GM21528 (cell line): ENCODE data around the gene MSN.
A peak's percentile ranks its signal among the peaks of the same experiment; 100 is the strongest.
"Not testable (repeated sequence)": the region's sequence is repeated elsewhere in the genome, so short reads cannot be mapped to it uniquely, and the experiment has no call there.

ENCODE experiments used
- ATAC-seq: cut with Tn5 transposase; IDR thresholded peaks from one replicate; pipeline ENCODE4 v1.9.1; 2021; ENCODE audit warnings: mild to moderate bottlenecking, moderate library complexity; ENCODE audit not compliant: unreplicated experiment, low FRiP score

Gene MSN

DNA sequence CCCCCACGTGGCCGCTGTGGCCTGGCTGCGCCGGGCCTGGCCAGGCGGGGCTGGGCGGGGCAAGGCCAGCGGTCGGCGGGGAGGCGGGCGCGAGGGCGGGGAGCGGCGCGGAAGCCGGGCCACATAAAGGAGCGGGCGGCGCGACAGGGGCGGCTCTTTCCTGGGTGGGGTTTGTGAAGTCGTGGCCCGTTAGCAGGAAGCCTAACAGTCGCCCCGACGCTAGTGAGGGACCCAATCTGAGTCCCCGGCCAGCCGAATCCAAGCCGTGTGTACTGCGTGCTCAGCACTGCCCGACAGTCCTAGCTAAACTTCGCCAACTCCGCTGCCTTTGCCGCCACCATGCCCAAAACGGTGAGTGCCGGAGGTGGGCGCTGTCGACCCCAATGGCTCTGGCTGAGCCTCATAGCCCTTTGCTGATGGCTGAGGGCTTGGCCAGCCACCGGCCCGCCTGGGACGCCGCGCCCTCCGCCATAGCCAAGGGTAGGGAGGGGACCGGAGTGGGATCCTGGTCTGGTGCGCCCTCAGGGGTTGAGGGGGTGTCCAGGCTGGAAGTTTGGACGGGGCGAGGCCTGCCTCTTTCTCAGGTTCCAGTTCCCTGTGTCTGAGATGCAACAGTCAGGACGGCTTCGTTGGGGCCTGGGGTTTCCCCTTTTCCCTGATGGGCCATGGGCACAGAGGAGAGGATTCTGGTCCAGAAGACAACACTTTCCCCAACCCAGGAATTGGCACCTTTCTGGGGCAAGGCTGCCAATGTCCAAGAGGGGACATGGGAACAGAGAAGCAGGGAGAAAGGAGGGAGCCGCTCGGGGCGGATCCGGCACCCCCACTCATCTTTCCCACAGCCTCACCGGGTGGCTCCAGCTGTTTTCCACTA, at the start of gene MSN:
Gene MSN, plus strand, starts transcription at position 152 of the 874 bp plus-strand sequence. Its CDS starts 188 bp downstream, at position 340.
- peak; percentile 86 for ATAC-seq

DNA sequence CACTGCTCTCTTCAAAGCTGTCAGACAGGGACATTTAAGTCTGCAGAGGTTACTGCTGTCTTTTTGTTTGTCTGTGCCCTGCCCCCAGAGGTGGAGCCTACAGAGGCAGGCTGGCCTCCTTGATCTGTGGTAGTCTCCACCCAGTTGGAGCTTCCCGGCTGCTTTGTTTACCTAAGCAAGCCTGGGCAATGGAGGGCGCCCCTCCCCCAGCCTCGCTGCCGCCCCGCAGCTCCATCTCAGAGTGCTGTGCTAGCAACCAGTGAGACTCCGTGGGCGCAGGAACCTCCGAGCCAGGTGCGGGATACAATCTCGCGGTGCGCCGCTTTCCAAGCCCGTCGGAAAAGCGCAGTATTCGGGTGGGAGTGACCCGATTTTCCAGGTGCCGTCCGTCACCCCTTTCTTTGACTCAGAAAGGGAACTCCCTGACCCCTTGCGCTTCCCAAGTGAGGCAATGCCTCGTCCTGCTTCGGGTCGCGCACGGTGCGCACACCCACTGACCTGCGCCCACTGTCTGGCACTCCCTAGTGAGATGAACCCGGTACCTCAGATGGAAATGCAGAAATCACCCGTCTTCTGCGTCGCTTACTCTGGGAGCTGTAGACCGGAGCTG, 47.3 kb upstream of the MSN start:
- ATAC-seq: not testable (repeated sequence)

DNA sequence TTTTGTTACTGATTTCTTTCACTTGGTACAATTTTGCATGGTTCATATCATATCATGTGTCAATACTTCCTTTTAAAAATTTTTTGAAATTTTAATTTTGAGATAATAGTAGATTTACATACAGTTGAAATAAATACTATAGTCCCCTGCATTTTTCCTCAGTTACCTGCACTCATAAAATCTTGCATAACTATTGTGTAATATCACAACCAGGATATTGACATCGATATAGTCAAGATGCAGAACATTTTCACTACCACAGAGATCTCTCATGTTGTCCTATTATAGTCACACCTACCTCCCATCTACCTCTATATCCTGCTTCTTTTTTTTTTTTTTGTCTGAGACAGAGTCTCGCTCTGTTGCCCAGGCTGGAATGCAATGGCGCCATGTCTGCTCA, 36.7 kb upstream of the MSN start:
- ATAC-seq: no peak

DNA sequence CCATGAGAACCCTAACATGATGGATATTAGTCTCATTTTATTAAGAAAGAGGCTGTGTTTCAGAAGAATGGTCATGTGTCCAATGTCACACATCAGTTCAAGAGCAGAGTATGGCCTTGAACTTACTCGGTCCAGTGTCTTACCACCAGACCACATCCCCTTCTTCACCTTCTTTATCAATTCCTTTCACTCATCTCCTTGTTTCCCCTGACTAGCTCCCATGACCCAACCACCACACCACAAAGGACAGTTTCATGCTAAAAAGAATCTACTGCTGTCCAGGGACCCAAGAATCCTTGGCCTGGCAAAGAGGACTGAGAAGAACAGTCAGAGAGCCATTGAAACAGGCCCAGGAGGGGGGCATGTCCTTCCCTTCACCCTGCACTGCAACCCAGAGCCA, 33.6 kb upstream of the MSN start:
- no peak for ATAC-seq

DNA sequence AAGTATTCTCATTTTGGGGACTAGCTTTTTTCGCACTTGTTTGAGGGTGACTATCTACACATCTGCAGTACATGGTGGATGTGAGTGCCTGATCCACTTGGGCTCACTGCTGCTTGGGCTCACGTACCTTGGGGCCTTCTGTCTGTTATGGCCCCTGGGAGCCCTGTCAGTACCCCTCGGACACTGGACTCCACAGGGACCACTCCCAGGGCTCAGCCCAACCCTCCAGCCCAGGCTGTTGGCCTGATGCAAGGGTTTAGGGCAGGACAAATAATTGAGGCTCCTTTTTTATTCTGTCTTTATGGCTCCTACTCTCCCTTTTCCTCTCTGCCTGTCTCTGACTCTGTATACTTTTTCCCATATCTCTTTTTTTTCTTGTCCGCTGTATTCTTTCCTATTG, 32.7 kb upstream of the MSN start:
- no peak for ATAC-seq

DNA sequence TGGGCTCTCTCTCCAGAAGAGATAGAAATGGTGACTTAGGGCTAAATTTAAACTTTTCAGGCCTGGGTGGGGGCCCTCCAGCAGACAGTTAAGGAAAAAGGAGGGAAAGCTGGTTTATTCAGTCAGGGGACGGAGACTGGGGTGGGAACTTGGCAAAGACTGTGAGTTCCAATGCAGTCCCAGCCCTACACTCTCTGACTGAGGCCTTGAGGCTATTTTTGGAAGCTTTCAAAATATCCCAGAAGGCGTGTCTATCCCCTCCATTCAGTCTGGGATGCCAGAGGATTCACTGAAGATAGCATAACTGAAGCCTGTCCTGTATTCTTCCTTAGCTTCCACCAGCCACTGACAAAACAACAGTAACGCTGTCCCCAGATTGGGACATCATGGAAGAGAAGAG, 32.1 kb upstream of the MSN start:
- ATAC-seq: no peak

DNA sequence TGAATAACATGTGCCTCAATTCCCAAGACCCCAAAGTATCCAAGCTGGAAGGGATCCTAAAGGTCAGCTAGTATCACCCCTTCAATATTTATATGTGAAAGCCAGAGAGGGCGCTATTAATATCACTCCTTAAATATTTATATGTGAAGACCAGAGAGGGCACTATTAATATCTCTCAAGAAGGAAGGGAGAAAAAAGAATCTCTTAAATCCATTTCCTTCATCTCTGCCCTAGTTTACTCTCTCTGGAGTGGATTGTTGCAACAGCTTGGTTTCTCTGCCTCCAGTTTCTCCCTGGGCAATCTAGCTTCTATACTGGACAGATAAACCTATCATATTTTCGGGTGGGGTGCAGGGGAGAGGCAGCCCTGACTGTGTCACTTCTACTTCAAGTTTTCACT, 31.6 kb upstream of the MSN start:
- ATAC-seq: no peak

DNA sequence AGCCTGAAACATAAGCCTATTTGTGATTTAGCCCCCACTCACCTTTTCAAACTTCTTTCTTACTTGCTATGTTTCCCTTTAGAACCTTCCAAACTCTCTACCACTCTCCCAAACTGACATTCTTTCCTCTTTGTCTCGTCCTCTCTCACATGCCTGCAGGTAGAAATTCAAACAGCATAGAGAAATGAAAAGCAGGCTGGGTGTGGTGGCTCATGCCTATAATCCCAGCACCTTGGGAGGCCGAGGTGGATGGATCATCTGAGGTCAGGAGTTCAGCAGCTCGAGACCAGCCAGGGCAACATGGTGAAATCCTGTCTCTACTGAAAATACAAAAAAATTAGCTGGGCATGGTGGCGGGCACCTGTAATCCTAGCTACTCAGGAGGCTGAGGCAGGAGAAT, 31.2 kb upstream of the MSN start:
- ATAC-seq: not testable (repeated sequence)

DNA sequence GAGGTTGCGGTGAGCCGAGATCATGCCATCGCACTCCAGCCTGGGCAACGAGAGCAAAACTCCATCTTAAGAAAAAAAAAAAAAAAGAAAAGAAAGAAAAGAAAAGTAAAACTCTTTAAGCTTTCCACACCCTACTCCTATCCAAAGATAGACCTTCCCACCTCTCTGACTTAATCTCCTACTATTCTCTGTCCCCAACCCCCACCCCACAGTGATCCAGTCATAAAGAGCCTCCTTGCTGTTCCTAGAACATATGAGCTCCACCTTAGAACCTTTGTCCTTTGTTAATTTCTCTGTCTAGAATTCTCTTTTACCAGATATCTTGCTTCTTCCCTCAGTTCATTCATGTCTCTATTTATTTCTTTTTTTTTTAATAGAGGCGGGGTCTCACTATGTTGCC, 30.1 kb upstream of the MSN start:
- ATAC-seq: no peak

DNA sequence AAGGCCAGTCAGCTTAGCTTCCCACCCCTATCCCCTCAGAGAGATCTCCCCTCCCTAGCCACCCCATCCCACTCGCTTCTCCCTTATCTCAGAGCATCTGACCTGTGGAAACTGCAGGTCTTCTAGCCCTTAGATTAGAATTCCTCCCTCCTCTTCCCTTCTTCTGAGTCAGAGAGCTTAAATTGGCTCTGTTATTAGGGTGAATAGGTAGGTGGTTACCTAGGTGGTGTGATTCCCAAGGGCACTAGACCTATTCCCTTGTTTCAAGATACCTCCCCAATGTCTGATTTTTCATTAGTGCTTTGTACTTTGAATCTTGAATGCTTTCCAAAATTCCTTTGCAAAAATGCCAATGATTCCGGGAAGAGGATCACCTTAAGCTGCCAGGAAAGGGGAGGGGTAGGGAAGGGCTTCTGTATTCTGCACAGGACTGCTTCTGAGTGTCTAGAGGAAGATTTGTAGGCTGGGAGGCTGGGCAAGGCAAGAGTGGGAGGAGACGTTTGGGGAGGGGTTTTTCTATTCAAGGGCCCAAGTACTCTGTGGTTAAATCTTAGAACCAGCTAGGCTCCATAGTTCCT, 24.5 kb upstream of the MSN start:
- ATAC-seq: no peak

DNA sequence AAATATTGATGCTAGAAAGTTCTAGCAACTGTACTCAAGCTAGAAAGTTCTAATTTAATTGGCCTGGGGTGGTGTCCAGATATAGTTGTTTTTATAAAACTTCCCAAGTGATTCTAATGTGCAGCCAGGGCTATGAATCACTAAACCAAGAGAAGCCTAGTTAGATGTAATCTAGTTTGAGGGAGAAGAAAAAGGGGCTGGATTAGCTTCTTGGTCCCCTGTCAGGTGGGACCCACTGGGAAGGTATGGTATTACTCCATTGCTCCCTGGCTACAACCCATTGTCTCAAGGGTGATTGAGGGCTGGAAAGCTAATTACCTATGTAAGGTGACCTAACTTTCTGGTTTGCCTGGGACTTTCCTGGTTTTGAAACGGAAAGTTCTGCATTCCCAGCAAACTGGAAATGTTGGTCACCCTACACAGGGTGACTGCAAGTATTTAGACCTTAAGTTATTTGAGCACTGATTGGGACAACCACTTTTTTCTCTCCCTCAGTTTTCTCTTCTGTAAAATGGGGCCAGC, 23.9 kb upstream of the MSN start:
- no peak for ATAC-seq

DNA sequence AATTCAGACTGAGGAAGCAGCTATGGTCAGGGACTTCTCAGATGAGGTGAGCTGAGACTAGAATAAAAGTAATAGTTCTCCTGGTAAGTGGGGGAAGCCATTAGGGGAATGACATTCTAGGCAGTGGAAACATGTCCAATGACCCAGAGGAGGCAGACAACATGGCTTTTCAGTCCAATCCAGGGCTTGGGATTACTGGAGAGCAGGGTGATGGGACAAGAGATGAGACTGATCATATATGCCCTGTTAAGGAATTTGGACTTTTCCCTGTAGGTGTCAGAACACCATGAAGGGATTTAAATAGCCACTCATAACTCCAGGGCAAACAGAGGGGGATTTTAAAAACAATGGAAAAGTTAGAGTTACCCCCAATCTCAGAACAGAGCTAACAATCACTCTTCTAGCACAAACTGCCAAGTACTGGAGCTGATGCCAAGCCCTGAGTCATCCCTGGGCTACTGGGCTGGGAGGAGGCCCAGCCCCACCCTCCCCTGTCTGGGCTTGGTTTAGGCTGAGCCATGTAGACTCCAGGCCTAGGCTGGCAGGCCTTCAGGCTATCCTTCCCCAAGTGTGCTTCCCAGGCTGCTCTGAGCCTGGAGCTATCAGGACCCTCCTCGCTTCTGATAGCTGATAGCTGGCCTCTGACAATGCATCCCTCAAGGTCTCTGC, 22.7 kb upstream of the MSN start:
- no peak for ATAC-seq

DNA sequence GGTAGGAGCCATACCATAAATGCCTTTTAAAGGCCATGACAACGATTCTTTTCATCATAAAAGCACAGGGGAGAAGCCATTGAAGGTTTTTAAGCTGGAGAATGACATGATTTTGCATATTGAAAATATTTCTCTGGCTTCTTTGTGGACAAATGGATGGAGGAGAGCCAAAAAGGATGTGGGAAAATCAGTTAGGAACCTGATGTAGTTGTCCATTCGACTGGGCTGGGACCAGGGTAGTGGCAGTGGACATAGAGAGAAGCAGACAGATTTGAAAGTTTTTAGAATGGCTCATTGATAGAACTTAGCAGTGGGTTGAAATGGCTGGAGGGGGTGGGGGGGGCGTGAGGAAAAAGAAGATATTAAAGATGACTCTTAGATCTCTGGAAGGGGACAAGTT, 19.7 kb upstream of the MSN start:
- no peak for ATAC-seq

DNA sequence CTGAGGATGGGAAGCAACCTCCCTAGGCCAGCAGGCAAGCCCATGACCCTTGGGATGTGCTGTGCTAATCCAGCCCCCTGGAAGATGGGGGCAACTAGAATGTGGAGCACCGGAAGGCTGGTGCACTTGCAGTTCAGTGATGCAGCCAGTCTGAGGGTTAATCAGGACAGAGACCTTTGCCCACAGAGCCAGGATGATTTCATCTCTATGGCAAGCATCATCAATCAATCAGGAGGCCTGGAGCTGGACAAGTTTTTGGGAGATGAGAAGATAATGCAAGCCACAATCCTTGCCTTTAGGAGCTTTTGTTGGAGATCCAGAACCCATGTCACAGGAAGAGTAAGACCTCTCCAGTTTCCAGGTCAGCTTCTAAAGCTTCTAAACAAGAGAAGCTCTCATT, 15.4 kb upstream of the MSN start:
- ATAC-seq: no peak

DNA sequence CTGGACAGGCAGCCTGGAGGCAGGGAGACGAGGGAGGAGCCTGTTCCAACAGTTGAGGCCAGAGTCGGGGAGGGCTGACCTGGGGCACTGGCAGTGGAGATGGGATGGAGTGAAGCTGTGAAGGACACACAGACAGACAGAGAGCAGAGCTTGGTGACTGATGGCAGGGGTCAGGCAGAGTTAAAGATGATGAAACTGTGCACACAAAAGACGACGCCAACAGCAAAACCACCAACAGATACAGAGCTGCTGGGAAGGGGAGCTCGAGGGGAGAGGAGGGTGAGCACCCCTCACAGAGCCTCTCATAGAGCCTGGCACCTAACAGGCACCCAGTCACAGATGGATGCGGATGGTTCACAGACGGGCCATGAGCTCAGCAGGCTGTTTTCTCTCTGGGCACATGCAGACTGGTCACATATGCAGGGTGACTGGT, 10.4 kb upstream of the MSN start:
- ATAC-seq: not testable (repeated sequence)

DNA sequence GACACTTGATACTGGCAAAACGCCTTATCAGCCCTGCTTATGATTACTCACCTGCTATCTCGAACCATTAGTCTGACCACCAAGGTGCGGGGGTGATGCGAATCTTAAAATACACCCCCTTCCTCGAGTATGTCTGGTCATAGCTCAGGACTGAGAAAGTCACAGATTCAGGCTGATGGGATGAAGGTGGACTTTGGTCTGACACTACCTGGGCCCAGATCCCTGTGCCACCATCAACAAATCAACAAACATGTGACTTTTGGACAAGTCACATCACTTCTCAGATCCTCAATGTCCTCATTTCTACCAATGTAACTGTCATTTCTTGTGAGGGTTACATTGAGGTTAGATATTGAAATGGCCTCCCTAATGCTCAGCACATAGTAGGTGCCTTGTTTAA, 9.8 kb upstream of the MSN start:
- ATAC-seq: no peak

DNA sequence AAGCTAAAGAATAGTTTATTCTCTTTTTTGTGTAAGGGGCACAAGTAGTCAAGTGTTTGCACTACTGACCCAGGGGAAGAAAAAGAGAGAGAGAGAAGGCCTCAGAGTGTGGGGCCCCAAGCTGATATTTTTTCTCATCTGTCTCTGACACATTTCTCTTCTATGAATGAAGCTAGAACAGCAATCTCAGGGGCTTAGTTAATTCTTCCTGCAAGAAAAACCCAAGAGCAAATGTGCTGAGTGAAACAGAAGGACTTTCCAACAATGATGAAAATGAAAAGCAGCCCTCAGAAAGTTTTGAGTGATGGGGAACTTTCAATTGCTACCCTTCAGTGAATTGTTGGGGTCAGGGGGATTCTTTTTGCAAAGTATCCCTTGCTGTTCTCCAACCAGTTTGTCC, 9.2 kb upstream of the MSN start:
- ATAC-seq: no peak

DNA sequence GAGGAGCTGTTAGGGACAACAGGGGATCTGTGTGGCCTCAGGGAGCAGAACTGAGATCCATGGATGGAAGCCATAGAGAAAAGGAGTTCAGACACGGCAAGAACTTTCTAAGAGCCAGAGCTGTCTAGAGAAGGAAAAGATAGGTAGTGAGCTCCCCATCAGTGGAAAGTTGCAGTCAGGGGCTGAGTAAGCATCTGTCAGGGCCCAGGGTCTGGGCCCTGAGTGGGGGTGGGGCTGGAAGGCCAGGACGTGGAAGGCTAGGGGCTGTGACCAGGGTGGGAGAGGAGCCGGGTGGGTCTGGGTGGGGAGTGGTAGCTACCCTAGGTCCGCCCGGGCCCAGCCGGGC, 324 bp upstream of the MSN start:
- ATAC-seq: peak; percentile 37

DNA sequence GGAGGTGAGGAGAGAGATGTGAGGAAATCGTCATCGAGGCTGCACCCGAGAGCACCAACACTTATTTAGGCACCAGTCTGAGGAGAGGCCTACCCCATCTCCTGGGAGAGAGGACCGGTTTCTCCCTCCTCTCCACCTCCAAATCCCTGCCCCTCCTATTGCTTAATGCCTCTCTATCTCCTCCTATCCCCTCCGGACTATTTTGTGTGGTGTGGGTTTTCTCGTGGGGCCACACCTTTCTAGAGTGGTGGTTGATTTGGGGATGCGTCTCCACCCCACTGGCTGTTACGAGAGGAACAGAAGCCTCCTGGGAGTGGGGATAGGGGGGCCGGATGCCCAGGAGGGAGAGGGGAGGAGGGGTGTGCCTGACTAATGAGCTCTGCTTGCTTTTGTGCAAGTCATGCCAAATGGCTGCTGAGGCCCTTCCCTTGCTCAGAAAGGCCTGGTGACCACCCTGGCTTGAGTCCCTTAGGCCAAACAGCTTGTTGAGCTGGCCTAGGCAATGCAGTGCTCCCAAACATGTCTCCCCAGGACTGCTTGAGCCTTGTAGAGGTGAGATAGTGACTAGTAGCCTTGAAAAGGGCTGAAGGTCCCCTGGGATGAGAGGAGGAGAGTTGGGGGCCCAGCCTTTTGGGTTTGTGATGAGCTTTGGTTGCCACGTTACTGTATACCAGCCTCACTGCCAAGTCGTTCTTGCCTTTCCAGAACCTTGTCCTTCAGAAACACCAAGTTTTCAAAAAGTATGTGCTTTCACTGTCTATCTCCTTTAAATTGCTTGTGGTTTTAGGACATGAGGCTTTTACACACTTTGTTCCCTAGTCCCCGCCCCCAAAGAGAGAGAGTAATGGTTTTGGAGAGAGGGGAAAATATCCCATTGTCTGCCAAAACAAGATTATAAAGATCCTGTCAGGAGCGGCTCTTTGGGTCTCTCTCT, 1.2 kb downstream of the MSN start:
- ATAC-seq: peak; percentile 43

DNA sequence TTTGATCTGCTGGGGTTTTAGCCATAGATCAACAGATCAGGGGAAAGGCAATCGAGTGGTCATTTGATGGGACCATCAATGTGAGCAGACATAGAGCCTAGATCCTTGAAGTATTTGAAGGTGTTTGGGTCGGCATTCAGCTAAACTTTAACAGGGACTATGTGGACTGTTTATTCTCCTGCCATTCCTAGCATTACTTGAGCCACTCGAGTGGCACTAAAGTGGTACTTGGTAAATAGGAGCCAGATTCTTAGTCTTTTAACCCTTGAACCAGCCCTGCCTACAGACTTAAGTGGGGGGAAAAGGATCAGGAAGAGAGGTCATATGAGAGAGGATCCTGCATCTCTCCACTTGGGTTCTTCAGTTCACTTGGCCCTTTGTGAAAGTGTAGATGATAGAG, 3.8 kb downstream of the MSN start:
- no peak for ATAC-seq
